Neuron (in vitro differentiated cells): ENCODE measurements around the gene NR3C2.

Source experiments
- H2AFZ ChIP-seq: one replicate; pipeline ENCODE4 v1.6.1; 2013; ENCODE audit warnings: low read depth, mild to moderate bottlenecking, inconsistent platforms, low read length, moderate library complexity
- H3K27me3 ChIP-seq: one replicate; pipeline ENCODE4 v1.6.1; 2013; ENCODE audit warnings: low read length; ENCODE audit not compliant: insufficient read depth
- H3K36me3 ChIP-seq: one replicate; pipeline ENCODE4 v1.6.1; 2013; ENCODE audit warnings: low read length; ENCODE audit not compliant: insufficient read depth
- H3K4me1 ChIP-seq: one replicate; pipeline ENCODE4 v1.6.1; 2013; ENCODE audit warnings: low read length; ENCODE audit not compliant: insufficient read depth
- H3K4me3 ChIP-seq: 2 replicates; pipeline ENCODE4 v1.5.1; 2013; ENCODE audit warnings: mild to moderate bottlenecking, low read length, moderate library complexity
- H3K9me3 ChIP-seq: one replicate; pipeline ENCODE4 v1.6.1; 2013; ENCODE audit warnings: low read length

NR3C2 gene

GRCh38 chr4:148065075-148065474, 377.1 kb downstream of the NR3C2 start:
- H2AFZ ChIP-seq: no peak overlapping the region

GRCh38 chr4:148064451-148064850, 377.8 kb downstream of the NR3C2 start:
- no peaks in the 10 kb centered on the region for H3K36me3 ChIP-seq
- H3K4me1 ChIP-seq: no peaks in the 10 kb centered on the region
- no peak overlapping the region for H3K4me3 ChIP-seq

More at GRCh38 chr4:148065075-148065474, 377.1 kb downstream of the NR3C2 start:
- H3K4me1 ChIP-seq: no peaks in the 10 kb centered on the region
- H3K27me3 ChIP-seq: no peaks in the 10 kb centered on the region
- H3K9me3 ChIP-seq: no peaks in the 10 kb centered on the region
- no peaks in the 10 kb centered on the region for H3K36me3 ChIP-seq
- H3K4me3 ChIP-seq: no peak overlapping the region

GRCh38 chr4:148062301-148062950, 379.8 kb downstream of the NR3C2 start:
- no peak overlapping the region for H2AFZ ChIP-seq
- no peak overlapping the region for H3K4me3 ChIP-seq
- no peaks in the 10 kb centered on the region for H3K36me3 ChIP-seq
- H3K9me3 ChIP-seq: no peaks in the 10 kb centered on the region
- no peaks in the 10 kb centered on the region for H3K27me3 ChIP-seq
- no peaks in the 10 kb centered on the region for H3K4me1 ChIP-seq

More at GRCh38 chr4:148064451-148064850, 377.8 kb downstream of the NR3C2 start:
- Histone ChIP-seq H3K9me3 (no peaks in the 10 kb centered on the region), H3K27me3 (no peaks in the 10 kb centered on the region), H2AFZ (no peak overlapping the region)

- Histone ChIP-seq H2AFZ (no peak overlapping the region), H3K4me1 (no peaks in the 10 kb centered on the region), H3K4me3 (no peak overlapping the region), H3K27me3 (no peaks in the 10 kb centered on the region), H3K36me3 (no peaks in the 10 kb centered on the region), H3K9me3 (no peaks in the 10 kb centered on the region)
Observed at GRCh38 chr4:148061795-148062194, 380.4 kb downstream of the NR3C2 start.

GRCh38 chr4:148061141-148061481, 381.1 kb downstream of the NR3C2 start:
- Histone ChIP-seq H3K36me3 (no peaks in the 10 kb centered on the region), H3K27me3 (no peaks in the 10 kb centered on the region), H3K4me3 (no peak overlapping the region), H2AFZ (no peak overlapping the region), H3K4me1 (no peaks in the 10 kb centered on the region), H3K9me3 (no peaks in the 10 kb centered on the region)

GRCh38 chr4:148060264-148061140, 381.7 kb downstream of the NR3C2 start:
- no peaks in the 10 kb centered on the region for H3K36me3 ChIP-seq
- H3K4me1 ChIP-seq: no peaks in the 10 kb centered on the region
- H3K27me3 ChIP-seq: no peaks in the 10 kb centered on the region
- H3K4me3 ChIP-seq: no peak overlapping the region
- no peaks in the 10 kb centered on the region for H3K9me3 ChIP-seq
- H2AFZ ChIP-seq: no peak overlapping the region

GRCh38 chr4:148059617-148060180, 382.5 kb downstream of the NR3C2 start:
- no peaks in the 10 kb centered on the region for H3K27me3 ChIP-seq
- H3K9me3 ChIP-seq: no peaks in the 10 kb centered on the region
- H3K36me3 ChIP-seq: no peaks in the 10 kb centered on the region
- no peaks in the 10 kb centered on the region for H3K4me1 ChIP-seq
- H2AFZ ChIP-seq: no peak overlapping the region
- H3K4me3 ChIP-seq: no peak overlapping the region

GRCh38 chr4:148057984-148058859, 384.0 kb downstream of the NR3C2 start:
- no peaks in the 10 kb centered on the region for H3K9me3 ChIP-seq
- no peaks in the 10 kb centered on the region for H3K4me1 ChIP-seq
- no peaks in the 10 kb centered on the region for H3K27me3 ChIP-seq
- no peak overlapping the region for H2AFZ ChIP-seq
- no peaks in the 10 kb centered on the region for H3K36me3 ChIP-seq
- no peak overlapping the region for H3K4me3 ChIP-seq

- H3K4me3 ChIP-seq: no peak overlapping the region
- no peaks in the 10 kb centered on the region for H3K36me3 ChIP-seq
- no peaks in the 10 kb centered on the region for H3K4me1 ChIP-seq
- H2AFZ ChIP-seq: no peak overlapping the region
- no peaks in the 10 kb centered on the region for H3K27me3 ChIP-seq
- H3K9me3 ChIP-seq: no peaks in the 10 kb centered on the region
Observed at GRCh38 chr4:148057516-148057915, 384.7 kb downstream of the NR3C2 start.

GRCh38 chr4:148056879-148057278, 385.3 kb downstream of the NR3C2 start:
- Histone ChIP-seq H2AFZ (no peak overlapping the region), H3K9me3 (no peaks in the 10 kb centered on the region), H3K4me3 (no peak overlapping the region), H3K36me3 (no peaks in the 10 kb centered on the region), H3K4me1 (no peaks in the 10 kb centered on the region), H3K27me3 (no peaks in the 10 kb centered on the region)

GRCh38 chr4:148055844-148056243, 386.4 kb downstream of the NR3C2 start:
- Histone ChIP-seq H3K9me3 (no peaks in the 10 kb centered on the region), H2AFZ (no peak overlapping the region), H3K4me3 (no peak overlapping the region), H3K36me3 (no peaks in the 10 kb centered on the region), H3K27me3 (no peaks in the 10 kb centered on the region), H3K4me1 (no peaks in the 10 kb centered on the region)

GRCh38 chr4:148054275-148054674, 387.9 kb downstream of the NR3C2 start:
- H3K27me3 ChIP-seq: no peaks in the 10 kb centered on the region

More at GRCh38 chr4:148054275-148054674, 387.9 kb downstream of the NR3C2 start:
- Histone ChIP-seq H3K4me1 (no peaks in the 10 kb centered on the region), H3K36me3 (no peaks in the 10 kb centered on the region), H3K9me3 (no peaks in the 10 kb centered on the region), H3K4me3 (no peak overlapping the region), H2AFZ (no peak overlapping the region)
